Lower lobe of right lung (tissue), 2 donors: Measurements from ENCODE around the gene WDR45B. TPM values are rescaled to one million over a fixed set of nuclear protein-coding genes. Genes with fewer than 3 reads are reported as not detected.
"Not testable (repeated sequence)": the region's sequence is repeated elsewhere in the genome, so short reads cannot be mapped to it uniquely, and the experiment has no call there.

Experiments used
- ATAC-seq, 2 donors: fragments of 200-7000 bp; cut with Tn5 transposase; one replicate each; pipeline ENCODE4 v1.9.1; 2020 to 2022; ENCODE audit warnings: mild to moderate bottlenecking in 2 of 2, moderate library complexity in 2 of 2
- DNase-seq: peaks from one replicate; pipeline ENCODE4 v3.0.0-alpha.2; 2020
- H3K27ac ChIP-seq: fragments of 200-600 bp; one replicate; pipeline ENCODE4 v1.8.0; 2022
- H3K27me3 ChIP-seq: fragments of 200-600 bp; one replicate; pipeline ENCODE4 v1.8.0; 2022; ENCODE audit warnings: low read depth
- H3K36me3 ChIP-seq: fragments of 200-600 bp; one replicate; pipeline ENCODE4 v1.8.0; 2022; ENCODE audit warnings: mild to moderate bottlenecking
- H3K4me1 ChIP-seq: fragments of 200-600 bp; one replicate; pipeline ENCODE4 v1.8.0; 2022
- H3K4me3 ChIP-seq: fragments of 200-600 bp; one replicate; pipeline ENCODE4 v1.8.0; 2022; ENCODE audit warnings: mild to moderate bottlenecking
- H3K9me3 ChIP-seq: fragments of 200-600 bp; one replicate; pipeline ENCODE4 v1.8.0; 2022
- intact Hi-C: fragments of 100-400 bp; cut with DNase I; formaldehyde crosslinking; loops from one replicate; pipeline ENCODE4 v1.11.0; 2022
- total RNA-seq: library from RNA; stranded (reverse); fragmentation: NEBNext Ultra II Directional; extraction: Animal tissue kit (Norgen Biotek cat#: 25700); gene quantifications from one replicate; pipeline ENCODE4 v1.2.1, GENCODE V29; 2021
- TF ChIP-seq, protein P1 (sequence below): fragments of 200-600 bp; IDR thresholded peaks from one replicate; pipeline ENCODE4 v1.8.0; 2022; ENCODE audit warnings: antibody characterized with exemption, mild to moderate bottlenecking
- donor health status: DM: no; HTN: yes; CAD: no; lungs with severe emphysema.

WDR45B gene
- total RNA-seq, 1 donor from 2014 or later, result 66.1 TPM

GRCh38 chr17:82658331-82658730 lies 10.1 kb upstream of the WDR45B start:
- intact Hi-C loops, result no loop called here
- Histone ChIP-seq H3K36me3 (peaks cover 25% of the 10 kb centered on the region), H3K4me1 (no peaks in the 10 kb centered on the region), H3K27ac (no peak overlapping the region), H3K27me3 (no peaks in the 10 kb centered on the region), H3K4me3 (no peak overlapping the region), H3K9me3 (no peaks in the 10 kb centered on the region)
- no peak for ATAC-seq
- DNase-seq, result no peak
- TF ChIP-seq, protein P1, sequence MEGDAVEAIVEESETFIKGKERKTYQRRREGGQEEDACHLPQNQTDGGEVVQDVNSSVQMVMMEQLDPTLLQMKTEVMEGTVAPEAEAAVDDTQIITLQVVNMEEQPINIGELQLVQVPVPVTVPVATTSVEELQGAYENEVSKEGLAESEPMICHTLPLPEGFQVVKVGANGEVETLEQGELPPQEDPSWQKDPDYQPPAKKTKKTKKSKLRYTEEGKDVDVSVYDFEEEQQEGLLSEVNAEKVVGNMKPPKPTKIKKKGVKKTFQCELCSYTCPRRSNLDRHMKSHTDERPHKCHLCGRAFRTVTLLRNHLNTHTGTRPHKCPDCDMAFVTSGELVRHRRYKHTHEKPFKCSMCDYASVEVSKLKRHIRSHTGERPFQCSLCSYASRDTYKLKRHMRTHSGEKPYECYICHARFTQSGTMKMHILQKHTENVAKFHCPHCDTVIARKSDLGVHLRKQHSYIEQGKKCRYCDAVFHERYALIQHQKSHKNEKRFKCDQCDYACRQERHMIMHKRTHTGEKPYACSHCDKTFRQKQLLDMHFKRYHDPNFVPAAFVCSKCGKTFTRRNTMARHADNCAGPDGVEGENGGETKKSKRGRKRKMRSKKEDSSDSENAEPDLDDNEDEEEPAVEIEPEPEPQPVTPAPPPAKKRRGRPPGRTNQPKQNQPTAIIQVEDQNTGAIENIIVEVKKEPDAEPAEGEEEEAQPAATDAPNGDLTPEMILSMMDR, result no peak

- intact Hi-C loops, result no loop called here
- DNase-seq (no peak), ATAC-seq (no peak)
Observed at GRCh38 chr17:82657926-82658325, 9.7 kb upstream of the WDR45B start.

DNA sequence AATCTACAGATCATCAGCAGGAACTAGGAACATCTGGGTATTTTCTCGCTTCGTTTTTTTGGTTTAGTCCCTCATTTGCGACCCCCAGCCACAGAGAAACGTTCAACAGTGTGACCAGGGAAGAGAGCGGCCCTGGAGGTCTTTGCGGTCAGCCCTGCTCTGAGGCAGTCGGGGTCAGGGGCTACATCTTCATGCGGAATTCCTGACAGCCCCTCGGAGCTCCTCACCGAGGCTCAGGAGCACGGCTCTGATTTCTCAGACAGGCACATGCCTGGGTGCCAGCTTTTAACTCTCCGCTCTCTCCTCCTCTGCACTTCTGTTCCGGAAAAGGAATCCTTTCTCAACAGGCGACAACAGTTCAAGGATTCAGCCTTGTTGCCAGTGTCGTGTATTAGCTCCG lies 8.0 kb upstream of the WDR45B start:
- TF ChIP-seq, protein P1, result no peak
- H3K4me3 ChIP-seq, result no peak overlapping the region
- H3K27ac ChIP-seq, result no peak overlapping the region
- no peak for ATAC-seq
- peak; percentile 36 for DNase-seq
- H3K36me3 ChIP-seq, result peaks cover 25% of the 10 kb centered on the region
- no peaks in the 10 kb centered on the region for H3K9me3 ChIP-seq
- H3K27me3 ChIP-seq, result no peaks in the 10 kb centered on the region
- intact Hi-C loops, result no loop called here
- no peaks in the 10 kb centered on the region for H3K4me1 ChIP-seq

More at GRCh38 chr17:82657926-82658325, 9.7 kb upstream of the WDR45B start:
- H3K9me3 ChIP-seq, result no peaks in the 10 kb centered on the region
- no peaks in the 10 kb centered on the region for H3K27me3 ChIP-seq
- no peak overlapping the region for H3K4me3 ChIP-seq
- peaks cover 25% of the 10 kb centered on the region for H3K36me3 ChIP-seq
- H3K27ac ChIP-seq, result no peak overlapping the region
- no peaks in the 10 kb centered on the region for H3K4me1 ChIP-seq
- TF ChIP-seq, protein P1, result no peak

- TF ChIP-seq, protein P1, result no peak
- intact Hi-C loops, result no loop called here
- Histone ChIP-seq H3K9me3 (no peaks in the 10 kb centered on the region), H3K4me1 (no peaks in the 10 kb centered on the region), H3K27me3 (no peaks in the 10 kb centered on the region), H3K36me3 (peaks cover 22% of the 10 kb centered on the region), H3K4me3 (no peak overlapping the region), H3K27ac (peak overlapping the region; percentile 49)
- ATAC-seq (no peak), DNase-seq (peak; percentile 32)
Observed at GRCh38 chr17:82655523-82655922, 7.3 kb upstream of the WDR45B start.

GRCh38 chr17:82655038-82655479 lies 6.8 kb upstream of the WDR45B start:
- ATAC-seq (no peak), DNase-seq (peak; percentile 43)
- H3K27ac ChIP-seq, result peak overlapping the region; percentile 49
- TF ChIP-seq, protein P1, result no peak
- peaks cover 22% of the 10 kb centered on the region for H3K36me3 ChIP-seq
- no peaks in the 10 kb centered on the region for H3K9me3 ChIP-seq
- H3K4me1 ChIP-seq, result no peaks in the 10 kb centered on the region
- no peak overlapping the region for H3K4me3 ChIP-seq
- intact Hi-C loops, result no loop called here
- no peaks in the 10 kb centered on the region for H3K27me3 ChIP-seq

DNA sequence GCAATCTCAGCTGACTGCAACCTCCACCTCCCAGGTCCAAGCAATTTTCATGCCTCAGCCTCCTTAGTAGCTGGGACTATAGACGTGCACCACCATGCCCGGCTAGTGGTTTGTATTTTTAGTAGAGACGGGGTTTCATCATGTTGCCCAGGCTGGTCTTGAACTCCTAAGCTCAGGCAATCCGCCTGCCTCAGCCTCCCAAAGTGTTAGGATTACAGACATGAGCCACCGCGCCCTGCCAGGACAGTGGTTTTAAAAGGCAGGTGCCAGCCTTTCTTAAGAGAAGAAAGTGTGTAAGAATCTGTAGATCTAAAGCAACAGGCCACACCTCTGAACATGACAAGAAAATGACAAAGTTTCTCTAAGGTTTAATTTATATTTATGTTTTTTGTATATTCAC lies 6.4 kb upstream of the WDR45B start:
- H3K27me3 ChIP-seq, intact Hi-C loops, H3K4me1 ChIP-seq, H3K4me3 ChIP-seq, H3K9me3 ChIP-seq, ATAC-seq: not testable (repeated sequence)
- H3K27ac ChIP-seq, result peak overlapping the region; percentile 49
- DNase-seq, result peak; percentile 39
- peaks cover 22% of the 10 kb centered on the region for H3K36me3 ChIP-seq
